ENCODE data around the gene TFB1M. TPM values are rescaled to one million over a fixed set of nuclear protein-coding genes. Genes with fewer than 3 reads are reported as not detected.

Gene TFB1M
- total RNA-seq, 2 donors from 2014 or later: 38.8 to 43.0 TPM

GRCh38 chr6:155347800-155348199 is 33.5 kb upstream of the TFB1M start:
- peaks cover 26% of the 10 kb centered on the region for H3K9me3 Mint-ChIP-seq
- H3K4me1 ChIP-seq (ENCODE audit: control insufficient read depth, insufficient read depth, low read length): no peaks in the 10 kb centered on the region
- no peak overlapping the region for H3K9ac ChIP-seq (ENCODE audit: extremely low read depth, low read length, poor library complexity, severe bottlenecking)
- DNase-seq: no peak
- WGBS, 2 experiments (ENCODE audit: insufficient coverage in 1 of 2, insufficient read length in 1 of 2): 100% methylated on average over 1 of the region's 1 CpG
- H3K4me3 ChIP-seq (ENCODE audit: low read length): no peak overlapping the region
- no peaks in the 10 kb centered on the region for H3K36me3 ChIP-seq (ENCODE audit: control insufficient read depth, insufficient read depth, low read length)
- H3K4me1 Mint-ChIP-seq: no peaks in the 10 kb centered on the region
- TF ChIP-seq CTCF (conservative IDR thresholded peaks at IDR 0.05): no peak
- no peaks in the 10 kb centered on the region for H3K36me3 Mint-ChIP-seq (ENCODE audit: low read depth)
- no peak overlapping the region for H3K27ac ChIP-seq (ENCODE audit: low read depth, low read length)
- peaks cover 1% of the 10 kb centered on the region for H3K27me3 Mint-ChIP-seq (ENCODE audit: insufficient read depth)
- no peak overlapping the region for H3K27ac Mint-ChIP-seq
- H3K4me3 Mint-ChIP-seq: no peak overlapping the region
- H3K9me3 ChIP-seq (ENCODE audit: control insufficient read depth, low read length): peaks cover 24% of the 10 kb centered on the region
- H3K27me3 ChIP-seq (ENCODE audit: control insufficient read depth, insufficient read depth, low read length, poor library complexity, severe bottlenecking): no peaks in the 10 kb centered on the region

- Mint-ChIP-seq H3K4me3 (no peak overlapping the region), H3K9me3 (peaks cover 26% of the 10 kb centered on the region), H3K27ac (no peak overlapping the region), H3K27me3 (ENCODE audit: insufficient read depth) (peaks cover 1% of the 10 kb centered on the region), H3K36me3 (ENCODE audit: low read depth) (no peaks in the 10 kb centered on the region), H3K4me1 (no peaks in the 10 kb centered on the region)
- Histone ChIP-seq H3K9me3 (ENCODE audit: control insufficient read depth, low read length) (peaks cover 24% of the 10 kb centered on the region), H3K27me3 (ENCODE audit: control insufficient read depth, insufficient read depth, low read length, poor library complexity, severe bottlenecking) (no peaks in the 10 kb centered on the region), H3K4me3 (ENCODE audit: low read length) (no peak overlapping the region), H3K27ac (ENCODE audit: low read depth, low read length) (no peak overlapping the region), H3K9ac (ENCODE audit: extremely low read depth, low read length, poor library complexity, severe bottlenecking) (no peak overlapping the region), H3K4me1 (ENCODE audit: control insufficient read depth, insufficient read depth, low read length) (no peaks in the 10 kb centered on the region), H3K36me3 (ENCODE audit: control insufficient read depth, insufficient read depth, low read length) (no peaks in the 10 kb centered on the region)
- no peak for DNase-seq
- no peak for TF ChIP-seq CTCF (conservative IDR thresholded peaks at IDR 0.05)
Measured at GRCh38 chr6:155346957-155347356, 32.7 kb upstream of the TFB1M start.

- Histone ChIP-seq H3K27ac (ENCODE audit: low read depth, low read length) (no peak overlapping the region), H3K4me1 (ENCODE audit: control insufficient read depth, insufficient read depth, low read length) (no peaks in the 10 kb centered on the region), H3K9ac (ENCODE audit: extremely low read depth, low read length, poor library complexity, severe bottlenecking) (no peak overlapping the region), H3K9me3 (ENCODE audit: control insufficient read depth, low read length) (peaks cover 36% of the 10 kb centered on the region), H3K27me3 (ENCODE audit: control insufficient read depth, insufficient read depth, low read length, poor library complexity, severe bottlenecking) (no peaks in the 10 kb centered on the region), H3K4me3 (ENCODE audit: low read length) (no peak overlapping the region), H3K36me3 (ENCODE audit: control insufficient read depth, insufficient read depth, low read length) (no peaks in the 10 kb centered on the region)
- no peak for DNase-seq
- Mint-ChIP-seq H3K4me3 (no peak overlapping the region), H3K27me3 (ENCODE audit: insufficient read depth) (peaks cover 1% of the 10 kb centered on the region), H3K27ac (no peak overlapping the region), H3K9me3 (peaks cover 32% of the 10 kb centered on the region), H3K4me1 (peaks cover 7% of the 10 kb centered on the region), H3K36me3 (ENCODE audit: low read depth) (peaks cover 4% of the 10 kb centered on the region)
- TF ChIP-seq CTCF (conservative IDR thresholded peaks at IDR 0.05): no peak
- WGBS, 2 experiments (ENCODE audit: insufficient coverage in 1 of 2, insufficient read length in 1 of 2): 80 to 92% methylated on average over 1 to 2 of the region's 2 CpGs
Measured at GRCh38 chr6:155344341-155345006, 30.2 kb upstream of the TFB1M start.
